ENCODE measurements around the gene PCBP3.
A peak's percentile ranks its signal among the peaks of the same experiment; 100 is the strongest.
"Not testable (repeated sequence)": the region's sequence is repeated elsewhere in the genome, so short reads cannot be mapped to it uniquely, and the experiment has no call there.

Gene PCBP3

DNA sequence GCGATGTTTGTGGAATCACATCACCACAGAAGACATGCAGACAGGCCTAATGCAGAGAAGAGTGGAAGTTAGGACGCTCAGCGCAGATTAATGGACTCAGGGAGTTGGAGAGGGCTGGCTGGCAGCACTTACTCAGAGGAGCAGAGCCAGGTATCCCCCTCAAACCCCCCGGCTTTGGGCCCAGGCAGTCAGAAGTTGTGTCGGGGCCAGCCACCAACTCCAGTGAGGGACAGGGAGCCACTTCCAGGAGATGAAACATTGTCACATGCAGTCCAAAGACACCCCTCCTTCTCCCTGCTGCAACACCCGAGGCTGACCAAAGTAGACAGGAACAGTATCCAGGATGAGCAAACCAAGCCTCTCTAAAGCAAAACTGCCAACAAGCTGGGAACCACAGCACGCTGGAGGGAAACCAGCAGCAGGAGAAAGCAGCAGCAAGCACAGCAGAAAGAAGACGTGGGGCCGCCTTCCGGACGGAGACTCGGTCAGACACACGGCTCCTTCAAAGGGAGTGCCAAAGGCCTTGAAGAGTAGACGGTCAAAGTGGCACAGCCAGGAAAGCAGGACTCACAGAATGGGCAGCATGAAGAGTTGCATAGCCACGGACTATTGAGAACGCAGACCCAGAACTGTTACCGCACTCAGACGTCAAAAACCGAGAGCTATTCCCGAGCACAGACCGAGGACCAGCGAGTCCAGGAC is 149.3 kb downstream of the PCBP3 start:
- DNase-seq, result no peak

GRCh38 chr21:45794027-45794426 is 150.5 kb downstream of the PCBP3 start:
- DNase-seq, result no peak

- no peak for DNase-seq
Observed at GRCh38 chr21:45796003-45796402, 152.5 kb downstream of the PCBP3 start.

- DNase-seq, result no peak
Observed at GRCh38 chr21:45797338-45797737, 153.8 kb downstream of the PCBP3 start.

DNA sequence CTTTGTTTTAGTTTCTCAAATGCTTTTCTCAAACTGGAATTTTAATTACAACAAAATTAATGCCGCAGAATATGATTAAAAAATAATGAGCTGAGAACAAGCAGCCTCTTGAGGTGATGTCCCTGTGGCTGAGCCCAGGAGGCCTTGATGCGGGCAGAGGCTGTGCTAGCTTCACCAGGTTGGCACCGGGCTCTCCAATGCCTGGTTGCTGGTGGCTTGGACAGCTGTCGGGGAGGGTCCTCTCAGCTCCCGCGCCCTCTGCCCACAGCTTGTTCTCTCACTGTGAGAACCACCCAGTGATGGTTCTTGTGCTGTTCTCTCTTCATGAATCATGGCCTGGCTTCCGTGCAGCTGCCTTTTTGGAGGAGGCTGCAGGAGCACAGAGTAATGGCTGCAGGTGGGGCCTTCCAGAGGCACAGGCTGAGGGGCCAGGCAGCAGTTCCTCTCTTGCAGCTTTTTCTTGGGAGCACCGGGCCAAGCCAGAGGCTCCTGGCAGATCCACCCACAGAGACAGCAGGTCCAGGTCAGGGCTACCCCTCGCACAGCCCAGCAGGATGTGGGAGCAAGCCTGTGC is 156.3 kb downstream of the PCBP3 start:
- no peak for DNase-seq

GRCh38 chr21:45800339-45801080 is 157.0 kb downstream of the PCBP3 start:
- DNase-seq, result no peak

DNA sequence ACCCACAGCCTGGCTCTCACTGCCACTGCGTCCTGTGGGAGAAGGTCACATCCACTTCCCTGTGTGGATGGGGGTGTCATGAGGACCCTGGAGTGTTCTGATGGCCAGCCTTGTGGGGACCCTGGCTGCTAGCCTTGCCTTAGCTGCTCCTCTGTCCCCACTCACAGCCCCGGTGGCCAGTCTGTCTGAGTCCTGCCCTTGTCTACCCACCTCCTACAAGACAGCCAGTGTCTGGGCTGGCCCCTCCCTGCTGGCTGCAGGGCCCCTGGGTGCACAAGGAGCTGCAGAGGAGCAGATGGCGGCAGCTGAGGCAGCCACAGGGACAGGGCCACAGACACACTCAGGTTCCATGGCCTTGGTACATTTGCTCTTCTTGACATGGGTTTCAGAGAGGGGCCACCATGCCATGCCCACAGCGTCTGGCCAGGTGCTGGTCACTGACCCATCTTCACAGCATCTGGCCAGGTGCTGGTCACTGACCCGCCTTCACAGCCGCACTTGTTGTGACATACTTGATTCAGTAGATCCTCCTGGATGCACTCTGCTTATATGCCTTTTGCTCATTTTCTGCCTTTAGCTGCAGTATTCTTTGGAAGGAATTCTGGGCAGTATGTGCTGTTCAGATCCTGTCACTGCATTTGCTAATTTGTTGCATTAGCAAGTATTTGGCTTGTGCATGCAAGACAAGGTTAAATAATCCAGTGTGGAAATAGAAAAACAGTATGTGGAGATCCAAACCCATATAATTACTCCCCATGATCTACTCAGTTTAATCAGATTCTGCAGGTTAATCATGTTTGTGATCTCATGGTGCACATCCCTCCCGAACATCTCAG is 157.8 kb downstream of the PCBP3 start:
- no peak for DNase-seq

- DNase-seq, result no peak
Observed at GRCh38 chr21:45801989-45802388, 158.5 kb downstream of the PCBP3 start.

- no peak for DNase-seq
Observed at GRCh38 chr21:45802425-45802824, 158.9 kb downstream of the PCBP3 start.

GRCh38 chr21:45802956-45803617 is 159.6 kb downstream of the PCBP3 start:
- DNase-seq, result no peak

GRCh38 chr21:45803618-45804340 is 160.3 kb downstream of the PCBP3 start:
- no peak for DNase-seq

GRCh38 chr21:45804809-45805313 is 161.3 kb downstream of the PCBP3 start:
- no peak for DNase-seq

- DNase-seq, result no peak
Observed at GRCh38 chr21:45805321-45805720, 161.8 kb downstream of the PCBP3 start.

DNA sequence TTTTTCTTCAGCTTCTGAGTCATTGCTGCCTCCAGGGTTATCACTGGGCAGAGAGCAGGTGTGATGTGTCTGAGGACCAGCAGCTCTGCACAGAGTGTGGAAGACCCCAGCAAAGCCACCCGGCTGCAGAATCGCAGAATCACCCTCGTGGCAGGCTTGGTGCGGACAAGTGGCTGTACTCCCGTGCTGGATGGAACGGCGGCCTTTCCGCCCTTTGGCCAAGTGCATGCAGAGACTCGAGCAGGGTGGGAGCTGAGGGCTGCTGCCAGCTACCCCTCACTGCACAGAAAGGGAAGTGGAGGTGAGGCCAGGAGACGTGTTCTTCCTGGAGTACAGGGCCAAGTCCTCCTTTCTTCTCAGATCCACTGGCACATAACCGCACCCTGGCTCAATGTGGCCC is 162.5 kb downstream of the PCBP3 start:
- no peak for DNase-seq

DNA sequence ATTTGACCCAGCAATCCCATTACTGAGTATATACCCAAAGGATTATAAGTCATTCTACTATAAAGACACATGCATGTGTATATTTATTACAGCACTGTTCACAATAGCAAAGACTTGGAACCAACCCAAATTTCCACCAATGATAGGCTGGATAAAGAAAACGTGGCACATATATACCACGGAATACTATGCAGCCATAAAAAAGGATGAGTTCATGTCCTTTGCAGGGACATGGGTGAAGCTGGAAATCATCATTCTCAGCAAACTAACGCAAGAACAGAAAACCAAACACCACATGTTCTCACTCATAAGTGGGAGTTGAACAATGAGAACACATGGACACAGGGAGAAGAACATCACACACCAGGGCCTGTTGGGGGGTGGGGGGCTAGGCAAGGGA is 165.1 kb downstream of the PCBP3 start:
- DNase-seq, result not testable (repeated sequence)

GRCh38 chr21:45809421-45809820 is 165.9 kb downstream of the PCBP3 start:
- peak; percentile 42 for DNase-seq

GRCh38 chr21:45811136-45811535 is 167.6 kb downstream of the PCBP3 start:
- DNase-seq, result no peak

DNA sequence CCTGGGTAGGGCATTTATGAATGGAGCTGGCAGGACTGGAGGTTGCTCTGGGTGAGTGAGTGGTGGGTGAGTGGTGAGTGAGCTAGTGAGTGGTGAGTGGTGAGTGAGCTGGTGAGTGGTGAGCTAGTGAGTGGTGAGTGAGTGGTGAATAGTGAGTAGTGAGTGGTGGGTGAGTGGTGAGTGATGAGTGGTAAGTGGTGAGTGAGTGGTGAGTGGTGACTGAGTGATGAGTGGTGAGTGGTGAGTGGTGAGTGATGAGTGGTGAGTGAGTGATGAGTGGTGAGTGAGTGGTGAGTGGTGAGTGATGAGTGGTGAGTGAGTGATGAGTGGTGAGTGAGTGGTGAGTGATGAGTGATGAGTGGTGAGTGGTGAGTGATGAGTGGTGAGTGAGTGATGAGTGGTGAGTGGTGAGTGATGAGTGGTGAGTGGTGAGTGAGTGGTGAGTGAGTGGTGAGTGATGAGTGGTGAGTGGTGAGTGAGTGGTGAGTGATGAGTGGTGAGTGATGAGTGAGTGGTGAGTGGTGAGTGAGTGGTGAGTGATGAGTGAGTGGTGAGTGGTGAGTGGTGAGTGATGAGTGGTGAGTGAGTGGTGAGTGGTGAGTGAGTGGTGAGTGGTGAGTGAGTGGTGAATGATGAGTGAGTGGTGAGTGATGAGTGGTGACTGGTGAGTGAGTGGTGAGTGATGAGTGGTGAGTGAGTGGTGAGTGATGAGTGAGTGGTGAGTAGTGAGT is 170.8 kb downstream of the PCBP3 start:
- DNase-seq, result not testable (repeated sequence)

DNA sequence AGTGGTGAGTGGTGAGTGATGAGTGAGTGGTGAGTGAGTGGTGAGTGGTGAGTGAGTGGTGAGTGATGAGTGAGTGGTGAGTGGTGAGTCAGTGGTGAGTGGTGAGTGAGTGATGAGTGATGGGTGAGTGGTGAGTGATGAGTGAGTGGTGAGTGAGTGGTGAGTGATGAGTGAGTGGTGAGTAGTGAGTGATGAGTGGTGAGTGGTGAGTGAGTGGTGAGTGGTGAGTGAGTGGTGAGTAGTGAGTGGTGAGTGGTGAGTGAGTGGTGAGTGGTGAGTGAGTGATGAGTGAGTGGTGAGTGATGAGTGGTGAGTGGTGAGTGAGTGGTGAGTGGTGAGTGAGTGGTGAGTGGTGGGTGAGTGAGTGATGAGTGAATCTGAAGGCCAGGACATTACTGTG is 172.3 kb downstream of the PCBP3 start:
- DNase-seq, result not testable (repeated sequence)

DNA sequence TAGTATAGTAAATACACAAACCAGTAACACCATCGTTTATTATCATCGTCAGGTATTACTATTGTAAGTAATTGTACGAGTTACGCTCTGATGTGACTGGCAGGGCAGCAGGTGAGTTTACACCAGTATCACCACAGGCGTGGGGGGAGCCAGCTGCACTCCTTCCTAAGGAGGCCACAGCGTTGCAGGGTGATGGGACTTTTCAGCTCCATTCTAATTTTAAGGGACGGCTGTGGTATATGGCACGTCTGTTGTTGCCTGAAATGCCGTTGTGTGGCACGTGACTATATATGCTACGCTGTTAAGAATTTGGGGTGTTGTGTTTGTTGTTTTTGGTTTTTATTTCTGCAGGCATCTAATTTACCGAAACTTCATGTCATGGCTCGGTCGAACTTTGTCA is 173.3 kb downstream of the PCBP3 start:
- no peak for DNase-seq

GRCh38 chr21:45817345-45817744 is 173.8 kb downstream of the PCBP3 start:
- no peak for DNase-seq

Data from right forelimb (tissue), 1 donor.